ENCODE results near the gene CDH4.
"Not testable (repeated sequence)": the region's sequence is repeated elsewhere in the genome, so short reads cannot be mapped to it uniquely, and the experiment has no call there.

The CDH4 gene

DNA sequence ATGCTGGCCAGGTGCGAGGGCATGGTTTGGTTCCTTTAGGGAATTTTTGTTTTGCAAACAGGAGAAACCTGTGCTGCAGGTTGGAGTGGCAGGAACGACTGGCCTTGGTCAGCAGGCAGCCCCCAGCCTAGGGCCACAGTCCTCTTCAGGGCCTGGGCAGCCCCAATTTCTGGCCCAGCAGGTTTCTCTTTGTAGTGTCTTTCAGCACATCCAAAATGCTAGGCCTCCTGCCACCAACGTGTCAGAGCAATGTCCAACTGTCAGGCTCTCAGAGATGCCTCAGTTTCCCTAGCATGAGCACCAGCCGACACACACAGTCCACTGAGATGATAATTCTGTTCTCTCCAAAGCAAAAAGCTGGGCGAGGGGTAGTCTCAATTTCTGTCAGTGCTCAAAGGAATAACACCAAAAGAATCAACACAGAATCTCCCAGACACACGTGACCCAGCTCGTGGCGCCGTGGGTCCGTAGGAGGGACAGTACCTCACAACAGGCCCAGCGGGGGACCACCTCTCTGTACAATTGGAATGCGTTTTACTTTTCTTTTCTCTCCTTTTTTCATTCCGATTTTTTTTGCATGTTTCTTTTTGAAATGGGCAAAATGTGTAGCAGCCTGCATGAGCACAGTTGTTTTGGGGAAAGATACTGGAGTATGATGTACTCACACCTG lies 687.8 kb downstream of the CDH4 start:
- no peak for DNase-seq (ENCODE audit: low read depth in 2 of 2)

DNA sequence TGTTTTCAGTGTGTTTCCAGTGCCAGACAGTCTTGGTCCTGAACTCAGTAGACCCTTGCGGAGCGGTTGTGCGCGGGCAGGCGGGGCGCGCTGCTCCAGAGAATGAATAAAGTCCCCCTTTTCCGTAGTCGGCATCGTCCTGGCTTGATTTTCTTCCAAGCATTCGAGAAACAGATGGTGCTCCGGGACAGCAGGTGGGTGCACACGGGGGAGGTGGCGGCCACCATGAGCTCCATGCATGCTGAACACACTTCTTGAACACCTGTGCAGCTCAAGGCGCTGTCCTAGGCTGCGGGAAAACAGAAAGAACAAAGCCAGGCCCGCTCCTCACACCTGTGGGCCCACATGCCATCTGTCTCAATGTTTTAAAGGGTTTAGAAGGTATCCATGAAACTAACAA lies 688.4 kb downstream of the CDH4 start:
- DNase-seq (ENCODE audit: low read depth in 2 of 2): no peak

DNA sequence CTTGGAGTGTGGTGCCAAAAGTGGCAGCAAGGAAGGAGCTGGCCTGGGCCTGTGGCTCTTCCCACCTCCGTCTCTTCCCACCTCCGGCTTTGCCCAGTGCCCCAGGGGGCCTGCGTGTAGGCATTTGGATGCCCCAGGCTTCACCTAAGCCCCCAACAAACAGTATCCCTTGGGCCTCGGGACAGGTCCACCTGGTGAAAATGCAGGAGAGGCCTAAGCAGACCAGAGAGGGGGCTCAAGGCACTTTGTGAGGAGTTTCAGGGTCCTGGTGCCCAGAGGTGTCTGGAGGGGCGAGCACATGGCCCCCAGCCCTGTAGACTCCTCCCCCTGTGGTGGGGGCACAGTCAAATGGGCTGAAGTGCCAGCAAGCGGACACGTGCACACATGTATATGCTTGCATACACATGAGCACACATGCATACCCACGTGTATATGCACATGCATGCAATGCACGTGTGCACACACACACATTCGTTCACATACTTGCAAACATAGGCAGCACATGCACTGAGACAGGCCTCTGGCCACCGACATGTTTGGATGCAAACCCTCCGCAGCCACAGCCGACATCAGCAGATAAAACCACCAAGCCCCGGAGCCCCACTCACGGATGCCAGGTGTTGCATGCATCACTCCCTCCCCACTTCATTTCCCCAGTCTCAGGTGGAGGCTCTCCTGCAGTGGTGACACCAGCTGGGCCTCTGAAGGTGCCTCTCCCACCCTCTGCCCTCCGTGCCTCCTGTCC lies 689.1 kb downstream of the CDH4 start:
- no peak for DNase-seq (ENCODE audit: low read depth in 2 of 2)

GRCh38 chr20:61941721-61942405 lies 689.8 kb downstream of the CDH4 start:
- no peak for DNase-seq (ENCODE audit: low read depth in 2 of 2)

DNA sequence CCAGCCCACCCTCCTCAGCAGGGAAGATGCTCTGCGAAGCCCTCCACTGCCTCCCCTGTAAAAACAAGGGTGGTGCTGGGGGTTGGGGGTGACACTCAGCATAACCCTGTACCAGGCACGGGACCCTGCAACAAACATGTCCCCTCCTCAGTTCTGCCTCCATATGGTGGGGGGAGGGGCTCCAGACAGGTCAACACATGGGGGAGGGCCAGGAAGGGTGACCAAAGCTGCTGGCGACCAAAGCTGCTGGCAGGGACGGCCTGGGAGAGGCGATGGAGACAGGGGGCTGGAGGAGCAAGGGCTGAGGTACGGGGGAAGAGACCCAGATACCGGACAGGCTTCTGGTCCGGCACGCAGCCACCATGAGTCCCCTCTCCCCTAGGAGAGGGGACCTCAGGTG lies 690.5 kb downstream of the CDH4 start:
- no peak for DNase-seq (ENCODE audit: low read depth in 2 of 2)

- not testable (repeated sequence) for DNase-seq (ENCODE audit: low read depth in 2 of 2)
Measured at GRCh38 chr20:61944967-61945366, 692.9 kb downstream of the CDH4 start.

- DNase-seq (ENCODE audit: low read depth in 2 of 2): not testable (repeated sequence)
Measured at GRCh38 chr20:61945495-61945894, 693.4 kb downstream of the CDH4 start.

- not testable (repeated sequence) for DNase-seq (ENCODE audit: low read depth in 2 of 2)
Measured at GRCh38 chr20:61948056-61948455, 696.0 kb downstream of the CDH4 start.

GRCh38 chr20:61948586-61949362 lies 696.7 kb downstream of the CDH4 start:
- DNase-seq (ENCODE audit: low read depth in 2 of 2): no peak

DNA sequence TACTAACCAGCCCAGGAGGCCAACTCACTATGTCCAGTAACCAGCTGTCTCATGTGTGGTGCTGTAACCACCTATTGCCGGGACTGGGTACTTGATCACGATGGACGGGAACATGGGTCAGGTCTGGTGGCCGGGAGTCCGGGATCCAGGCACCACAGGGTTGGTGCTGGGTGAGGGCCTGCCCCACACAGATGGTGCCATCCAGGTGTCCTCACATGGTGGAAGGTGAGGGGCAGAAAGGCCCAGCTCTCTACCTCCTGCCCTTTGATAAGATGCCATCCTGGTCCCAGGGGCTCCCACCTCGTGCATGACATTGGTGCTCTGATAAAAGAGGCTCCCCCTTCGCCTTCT lies 697.3 kb downstream of the CDH4 start:
- no peak for DNase-seq (ENCODE audit: low read depth in 2 of 2)

DNA sequence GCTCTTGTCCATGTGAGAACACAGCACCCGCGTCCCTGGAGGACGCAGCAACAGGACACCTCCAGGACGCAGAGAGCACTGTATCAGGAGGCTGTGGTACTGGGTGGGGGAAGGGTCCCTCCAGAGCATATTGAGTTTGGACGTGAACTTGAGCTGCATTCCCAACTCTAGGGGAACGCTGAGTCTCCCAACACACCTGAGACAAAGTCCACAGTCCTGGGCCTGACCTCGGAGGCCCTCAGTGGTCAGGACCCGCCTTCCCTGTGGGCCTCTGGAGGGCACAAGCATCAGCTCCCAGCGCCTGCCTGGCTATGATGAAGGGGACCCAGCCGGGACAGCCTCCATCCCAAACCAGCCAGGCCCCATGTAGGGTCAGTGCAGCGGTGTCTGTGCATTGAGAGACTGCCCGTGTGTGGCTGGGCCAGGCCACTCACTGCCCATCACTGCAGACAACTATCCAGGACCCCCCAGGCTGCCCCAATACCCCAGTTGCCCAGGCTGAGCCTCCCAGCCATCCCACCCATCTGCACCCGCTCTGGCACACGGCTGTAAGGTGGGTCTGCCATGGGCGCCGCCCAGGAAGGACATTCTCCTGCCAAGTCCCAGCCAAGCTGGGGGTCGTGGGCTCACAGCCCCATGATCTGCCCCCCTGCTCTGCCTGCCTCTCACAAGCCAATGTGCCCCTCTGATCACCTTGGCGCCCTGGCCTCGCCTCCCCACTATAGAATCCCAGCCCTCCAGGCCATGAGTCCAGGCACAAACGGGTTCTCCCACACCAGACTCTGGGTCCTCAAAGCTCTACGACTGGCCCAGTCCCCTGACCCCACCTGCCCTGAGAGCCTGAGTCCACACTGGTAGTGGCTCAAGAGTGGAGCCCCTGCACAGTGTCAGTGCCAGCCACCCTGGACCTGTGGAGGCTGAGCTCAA lies 697.9 kb downstream of the CDH4 start:
- no peak for DNase-seq (ENCODE audit: low read depth in 2 of 2)

DNA sequence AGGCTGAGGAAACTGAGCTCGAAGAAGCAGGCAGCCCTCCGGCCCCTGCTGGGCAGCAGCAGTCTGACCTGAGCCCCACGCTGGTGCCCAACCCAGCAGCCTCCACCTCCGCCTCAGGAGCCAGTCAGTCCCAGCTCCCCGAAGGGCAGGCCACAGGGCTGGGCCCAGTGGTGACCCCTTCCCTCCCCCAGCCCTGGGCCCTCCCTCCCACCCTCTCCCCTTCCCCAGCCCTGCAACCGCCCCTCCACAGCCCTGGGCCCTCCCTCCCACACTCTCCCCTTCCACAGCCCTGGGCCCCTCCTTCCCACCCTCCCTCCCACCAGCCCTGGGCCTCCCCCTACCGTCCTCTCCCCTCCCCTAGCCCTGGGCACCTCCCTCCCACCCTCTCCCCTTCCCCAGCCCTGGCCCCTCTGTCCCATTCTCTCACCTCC lies 698.6 kb downstream of the CDH4 start:
- no peak for DNase-seq (ENCODE audit: low read depth in 2 of 2)

DNA sequence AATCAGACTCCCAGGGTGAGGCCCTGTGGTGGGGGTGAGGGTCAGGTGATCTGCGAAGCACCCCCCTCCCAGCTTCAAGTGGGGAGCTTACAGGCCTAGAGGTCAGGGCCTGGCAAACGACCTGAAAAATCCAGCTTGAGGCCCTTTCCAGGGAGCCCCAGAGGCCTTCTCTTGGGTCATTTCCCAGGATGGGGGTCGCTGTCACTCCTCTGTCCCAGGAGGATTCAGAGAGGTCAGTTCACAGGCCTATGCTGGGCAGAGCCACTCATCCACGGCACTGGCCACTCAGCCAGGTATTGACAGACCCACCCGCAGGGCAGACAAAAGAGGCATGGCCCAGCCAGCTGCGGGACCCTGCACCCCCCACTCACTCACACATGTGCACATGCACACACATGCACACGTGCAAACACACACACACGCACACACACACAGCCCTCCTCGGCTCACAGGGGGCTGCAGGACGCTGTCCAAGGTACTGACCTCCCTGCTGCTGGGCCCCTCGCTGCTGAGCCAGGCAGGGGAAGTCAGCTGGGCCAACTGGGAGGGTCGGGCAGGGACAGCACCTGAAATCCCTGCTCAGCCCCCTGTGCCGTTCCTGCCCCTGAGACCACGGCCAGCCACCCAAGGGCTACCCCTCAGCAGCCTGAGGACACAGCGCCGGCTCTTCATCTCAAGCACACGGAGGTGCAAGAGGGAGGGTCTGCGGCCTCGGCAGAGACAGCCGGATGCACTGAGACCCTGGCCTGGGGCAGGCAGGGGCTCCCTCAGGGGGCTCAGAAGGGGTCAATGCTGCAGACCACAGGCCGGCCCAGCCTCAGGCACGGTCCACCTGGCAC lies 699.9 kb downstream of the CDH4 start:
- no peak for DNase-seq (ENCODE audit: low read depth in 2 of 2)

- no peak for DNase-seq (ENCODE audit: low read depth in 2 of 2)
Measured at GRCh38 chr20:61953037-61954021, 701.3 kb downstream of the CDH4 start.

DNA sequence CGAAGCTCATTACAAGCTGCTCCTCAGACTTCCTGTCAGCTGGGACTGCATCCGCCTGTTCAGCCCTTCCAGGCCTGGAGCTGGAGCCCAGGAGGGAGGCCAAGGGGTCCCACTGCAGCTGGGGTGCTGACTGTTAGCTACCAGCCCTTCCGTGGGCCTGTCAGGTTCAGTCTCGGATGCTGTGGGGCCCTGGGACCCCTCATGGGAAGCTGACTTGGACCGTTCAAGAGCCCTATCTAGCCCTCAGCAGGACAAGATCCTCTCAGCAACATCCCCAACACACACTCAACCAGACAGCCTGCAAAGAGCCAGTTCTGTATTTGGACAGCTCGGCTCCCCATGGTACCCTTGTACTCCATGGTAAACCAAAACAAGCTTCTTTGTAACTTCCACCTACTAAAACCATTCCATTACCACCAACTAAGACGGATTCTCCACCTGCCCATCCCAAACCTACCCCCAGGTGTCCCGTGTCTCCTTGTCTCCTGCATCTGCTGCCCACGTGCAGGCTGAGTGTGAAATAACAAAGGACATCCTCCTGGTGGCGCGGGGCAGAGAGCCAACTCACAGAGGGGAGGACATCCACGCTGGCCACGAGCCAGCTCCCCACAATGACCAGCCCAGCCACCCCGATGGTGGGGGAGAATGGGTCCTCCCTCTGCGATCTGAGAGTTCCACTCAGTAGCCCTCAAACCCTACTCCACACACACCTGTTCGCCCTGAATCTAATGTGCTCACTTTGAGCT lies 702.4 kb downstream of the CDH4 start:
- no peak for DNase-seq (ENCODE audit: low read depth in 2 of 2)

- no peak for DNase-seq (ENCODE audit: low read depth in 2 of 2)
Measured at GRCh38 chr20:61955668-61956395, 703.8 kb downstream of the CDH4 start.
